Frontal cortex (tissue), 4 donors: ENCODE results near the gene ABCA2. TPM values are rescaled to one million over a fixed set of nuclear protein-coding genes. Genes with fewer than 3 reads are reported as not detected.

Experiments used
- DNase-seq, 2 donors: peaks; one replicate each; pipeline ENCODE4 v3.0.0; 2012; ENCODE audit warnings: low spot score in 2 of 2
- FAIRE-seq: peaks from 2 replicates; lab custom pipeline; 2012; peaks lifted over from hg19 to GRCh38; lab: Jason Lieb, UNC
- total RNA-seq: library from RNA; depleted of rRNA; stranded (reverse); fragments of >200 nt; gene quantifications from one replicate; pipeline ENCODE4 v1.2.3, GENCODE V29; 2014
- donor health status: control.
- donor health status: control.
- donor health status: control.

ABCA2 gene
- total RNA-seq, 1 donor from 2014 or later, result 20.8 TPM

DNA sequence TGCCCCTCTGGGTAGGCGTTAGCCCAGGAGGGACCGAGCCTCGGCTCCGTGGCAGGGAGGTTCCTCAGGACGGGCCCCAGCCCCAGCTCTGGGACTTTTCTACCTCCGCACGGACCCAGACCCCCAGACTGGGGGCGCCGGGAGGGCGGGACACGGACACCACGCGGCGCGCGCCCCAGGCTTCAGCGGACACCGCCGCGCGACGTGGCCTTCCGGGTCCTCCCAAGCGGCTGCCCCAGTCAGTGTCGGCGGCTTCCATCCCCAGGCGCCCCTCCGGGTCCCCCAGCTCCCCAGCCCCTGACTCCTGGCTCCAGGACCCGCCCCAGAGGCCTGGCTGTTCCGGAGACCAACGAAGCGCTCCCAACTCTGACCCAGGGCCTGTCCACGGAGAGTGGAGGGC, 42.2 kb downstream of the ABCA2 start:
- no peak for FAIRE-seq
- DNase-seq, result no peak

DNA sequence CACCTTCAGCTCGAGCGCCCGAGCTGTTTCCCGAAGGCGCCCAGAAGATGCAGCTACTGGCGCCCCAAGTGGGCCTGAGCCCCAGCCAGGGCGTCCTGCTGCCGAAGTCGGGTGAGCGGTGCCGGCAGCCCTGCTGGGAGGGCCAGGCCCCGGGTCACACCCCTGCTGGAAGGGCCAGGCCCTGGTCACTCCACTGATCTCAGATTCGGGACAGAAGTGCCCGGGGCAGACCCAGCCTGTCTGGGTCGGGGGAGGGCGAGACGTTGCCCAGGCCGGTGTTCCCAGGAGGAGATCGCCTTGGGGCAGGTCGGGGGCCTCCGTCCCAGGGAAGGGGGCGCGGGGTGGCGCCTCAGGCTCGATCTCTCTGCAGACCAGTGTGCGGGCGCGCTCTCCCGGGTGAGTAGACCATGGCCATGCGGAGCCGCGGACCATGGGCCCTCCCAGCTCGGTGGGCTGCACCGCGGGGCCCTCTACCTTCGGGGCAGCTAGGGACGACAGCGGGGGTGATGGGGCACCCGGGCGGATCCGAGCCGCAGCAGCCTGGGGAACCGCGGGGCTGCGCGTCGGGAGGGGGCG, 42.9 kb downstream of the ABCA2 start:
- FAIRE-seq (no peak), DNase-seq (no peak)

DNA sequence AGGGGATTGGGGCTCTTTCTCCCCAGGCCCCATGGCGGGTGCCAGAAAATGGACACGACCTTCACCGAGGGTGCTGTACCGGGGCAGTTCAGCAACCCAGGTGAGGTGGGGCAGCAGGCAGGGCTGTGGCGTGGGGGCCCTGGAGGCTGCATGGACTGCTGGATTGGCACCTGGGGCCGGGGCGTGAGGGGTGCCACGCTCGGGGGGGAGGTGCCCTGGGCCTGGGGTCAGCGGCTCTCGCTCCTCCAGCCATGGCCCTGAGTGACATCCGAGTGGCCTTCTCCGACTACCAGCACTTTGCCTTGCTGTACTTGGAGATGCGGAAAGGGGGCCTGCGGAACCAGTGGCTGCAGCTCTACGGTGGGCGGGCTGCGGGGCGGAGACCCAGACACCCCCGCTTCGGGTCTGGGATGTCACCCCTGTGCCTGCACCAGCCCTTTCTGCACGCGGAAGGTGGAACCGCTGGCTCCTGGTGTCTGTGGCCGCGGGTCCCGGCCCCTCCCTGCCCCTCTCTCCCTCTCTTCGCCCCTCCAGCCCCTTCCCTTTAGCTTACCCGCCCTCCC, 43.5 kb downstream of the ABCA2 start:
- FAIRE-seq, result no peak
- DNase-seq, result no peak

- DNase-seq (no peak), FAIRE-seq (no peak)
These were observed 44.3 kb downstream of the ABCA2 start for GRCh38 chr9:136983656-136984314.

DNA sequence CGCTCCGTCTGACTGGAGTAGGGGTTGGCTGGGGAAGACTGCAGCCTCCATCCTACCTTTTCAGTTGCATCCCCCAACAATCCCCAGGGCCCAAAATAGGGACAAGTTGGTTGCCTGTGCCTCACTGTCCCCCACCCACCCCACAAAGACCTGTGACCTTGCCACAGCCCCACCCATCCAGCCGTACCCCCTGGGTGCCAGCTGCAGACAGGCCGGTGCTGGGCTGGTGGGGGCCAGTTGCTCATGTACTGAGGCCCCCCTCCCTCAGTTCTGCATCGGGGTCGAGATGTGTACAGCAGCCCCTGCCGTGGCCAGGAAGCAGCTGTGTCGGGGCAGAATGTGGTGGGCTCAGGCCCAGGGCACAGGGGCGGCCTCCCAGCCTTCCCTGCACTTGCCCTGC, 44.9 kb downstream of the ABCA2 start:
- no peak for DNase-seq
- no peak for FAIRE-seq

GRCh38 chr9:136982232-136983051, 45.6 kb downstream of the ABCA2 start, which contains the start of gene LCNL1:
Gene LCNL1 (plus strand): TSS chr9:136982993. CDS start chr9:136983587, 594 bp downstream.
- FAIRE-seq, result no peak
- DNase-seq, result no peak

- DNase-seq, result peak in 1 of 2 donors; percentile 71
- FAIRE-seq, result no peak
These were observed 46.3 kb downstream of the ABCA2 start for GRCh38 chr9:136981588-136982231.

- no peak for DNase-seq
- FAIRE-seq, result no peak
These were observed 47.2 kb downstream of the ABCA2 start for GRCh38 chr9:136980669-136981478.

DNA sequence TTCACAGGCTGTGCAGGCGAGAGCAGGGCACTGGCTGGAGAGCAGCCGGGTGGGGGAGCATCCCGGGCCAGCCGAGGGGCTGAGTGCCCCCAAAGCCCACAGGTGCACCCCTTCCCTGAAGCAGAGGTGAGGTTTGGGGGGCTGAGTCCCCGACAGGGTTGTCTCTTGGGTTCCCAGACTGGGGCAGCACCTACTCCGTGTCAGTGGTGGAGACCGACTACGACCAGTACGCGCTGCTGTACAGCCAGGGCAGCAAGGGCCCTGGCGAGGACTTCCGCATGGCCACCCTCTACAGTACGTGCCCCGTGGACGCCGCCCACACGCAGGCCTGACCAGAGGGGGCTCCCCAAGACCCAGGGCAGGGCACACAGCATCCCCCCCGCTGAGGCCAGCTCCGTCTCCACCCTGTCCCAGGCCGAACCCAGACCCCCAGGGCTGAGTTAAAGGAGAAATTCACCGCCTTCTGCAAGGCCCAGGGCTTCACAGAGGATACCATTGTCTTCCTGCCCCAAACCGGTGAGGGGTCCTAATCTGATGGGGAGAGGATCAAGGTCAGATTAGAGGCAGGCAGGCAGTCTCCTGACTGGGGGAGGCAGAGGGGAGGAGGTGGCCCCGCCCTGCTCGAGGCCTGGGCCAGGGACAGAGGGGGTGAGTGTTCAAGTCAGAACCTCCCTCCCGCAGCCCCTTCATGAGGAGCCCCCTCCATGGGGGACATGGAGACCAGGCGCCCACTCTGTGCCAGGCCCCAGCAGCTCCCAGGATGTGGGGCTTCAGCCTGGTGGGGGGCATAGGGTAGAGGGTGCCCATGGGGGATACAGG, 48.1 kb downstream of the ABCA2 start:
- DNase-seq (no peak), FAIRE-seq (no peak)

DNA sequence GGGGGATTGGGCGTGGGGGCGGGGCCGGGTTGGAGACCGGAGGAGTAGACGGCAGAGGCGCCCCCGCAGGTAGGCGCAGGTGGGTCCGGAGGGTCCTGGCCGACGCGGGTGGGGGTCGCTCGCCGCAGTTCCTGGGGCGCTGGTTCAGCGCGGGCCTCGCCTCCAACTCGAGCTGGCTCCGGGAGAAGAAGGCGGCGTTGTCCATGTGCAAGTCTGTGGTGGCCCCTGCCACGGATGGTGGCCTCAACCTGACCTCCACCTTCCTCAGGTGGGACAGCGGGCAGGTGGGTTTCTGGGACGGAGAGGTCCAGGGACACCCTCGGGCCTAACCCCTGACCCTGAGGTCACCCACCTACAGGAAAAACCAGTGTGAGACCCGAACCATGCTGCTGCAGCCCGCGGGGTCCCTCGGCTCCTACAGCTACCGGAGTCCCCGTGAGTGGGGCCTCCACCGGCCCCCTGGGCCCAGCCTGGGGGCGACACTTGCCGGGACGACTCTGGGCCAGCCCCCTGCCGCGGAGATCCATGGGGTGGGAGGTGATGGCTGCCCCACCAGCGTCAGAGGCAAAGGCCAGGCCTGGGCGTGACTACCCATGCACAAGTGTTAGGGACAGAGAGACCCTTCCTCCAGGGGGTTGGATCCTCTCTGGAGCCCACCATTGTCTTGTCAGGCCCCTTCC, 49.0 kb downstream of the ABCA2 start:
- FAIRE-seq (no peak), DNase-seq (no peak)

DNA sequence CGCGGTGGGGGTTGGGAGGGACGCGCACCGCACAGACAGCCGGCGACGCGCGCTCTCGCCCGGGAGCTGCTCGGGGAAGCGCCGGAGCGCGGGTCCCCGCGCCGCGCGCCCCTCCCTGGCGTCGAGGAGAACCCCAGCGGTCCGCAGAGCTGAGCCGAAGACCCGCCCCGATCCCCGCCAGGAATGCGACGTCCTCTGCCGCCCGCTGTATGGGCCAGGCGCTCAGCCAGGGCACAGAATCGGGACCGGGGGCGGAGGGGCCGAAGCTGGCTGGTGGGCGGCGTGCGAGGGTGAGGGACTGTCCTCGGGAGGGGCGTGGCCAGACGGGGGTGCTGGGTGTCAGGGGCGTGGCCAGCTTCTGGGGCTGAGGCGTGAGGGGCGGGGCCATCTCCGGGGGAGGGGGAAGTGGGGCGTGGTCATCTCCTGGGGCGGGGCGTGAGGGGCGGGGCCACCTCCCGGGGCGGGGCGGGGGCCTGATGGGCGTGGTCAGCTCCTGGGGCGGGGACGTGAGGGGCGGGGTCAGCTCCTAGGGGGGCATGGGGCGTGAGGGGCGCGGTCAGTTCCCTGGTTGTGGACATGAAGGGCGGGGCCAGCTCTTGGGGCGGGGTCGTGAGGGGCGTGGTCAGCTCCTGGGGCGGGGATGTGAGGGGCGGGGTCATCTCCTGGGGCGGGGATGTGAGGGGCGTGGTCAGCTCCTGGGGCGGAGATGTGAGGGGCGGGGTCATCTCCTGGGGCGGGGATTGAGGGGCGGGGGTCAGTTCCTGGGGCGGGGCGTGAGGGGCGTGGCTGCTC, 49.8 kb downstream of the ABCA2 start:
- FAIRE-seq (no peak), DNase-seq (peak; percentile 96)

- DNase-seq (no peak), FAIRE-seq (no peak)
These were observed 50.4 kb downstream of the ABCA2 start for GRCh38 chr9:136977649-136978072.

DNA sequence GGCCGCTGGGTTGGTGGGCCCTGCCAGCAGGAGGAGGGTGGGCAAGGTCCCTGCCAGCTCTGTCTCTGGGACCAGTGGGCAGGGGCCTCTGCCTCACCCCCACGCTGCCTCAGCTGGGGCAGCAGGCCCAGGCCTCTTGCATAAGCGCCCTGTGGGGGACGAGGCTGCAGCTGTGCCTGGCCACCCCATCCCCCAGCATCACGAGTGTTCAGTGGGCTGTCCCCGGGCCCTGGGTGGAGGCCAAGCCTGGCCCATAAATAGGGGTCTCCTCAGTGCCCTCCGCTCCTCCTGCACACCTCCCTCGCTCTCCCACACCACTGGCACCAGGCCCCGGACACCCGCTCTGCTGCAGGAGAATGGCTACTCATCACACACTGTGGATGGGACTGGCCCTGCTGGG, 50.8 kb downstream of the ABCA2 start, which contains the start of gene PTGDS:
PTGDS (plus strand) TSS at position 282 of the 400 bp plus-strand sequence; CDS start at position 357, 75 bp downstream.
- FAIRE-seq (no peak), DNase-seq (peak; percentile 87 to 94)

DNA sequence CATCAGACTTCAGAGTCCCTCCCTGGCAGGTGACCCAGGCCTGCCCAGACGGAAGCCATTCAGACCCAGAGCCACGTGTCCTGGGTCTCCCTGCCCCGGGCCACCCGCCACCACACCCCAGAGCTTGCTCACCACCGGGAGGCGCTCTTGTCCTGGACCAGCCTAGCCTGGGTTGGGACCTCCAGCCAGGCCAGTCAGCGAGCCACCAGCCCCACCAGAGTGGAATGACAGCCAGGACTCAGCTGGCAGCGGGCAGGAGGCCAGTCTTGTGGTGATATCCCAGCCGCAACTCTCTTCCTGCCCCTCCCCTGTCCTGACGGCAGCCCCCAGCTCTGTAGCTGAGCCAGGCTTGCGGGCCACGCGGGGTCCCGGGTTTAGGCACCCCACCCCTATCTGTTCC, 52.4 kb downstream of the ABCA2 start:
- FAIRE-seq (no peak), DNase-seq (peak; percentile 74 to 80)

DNA sequence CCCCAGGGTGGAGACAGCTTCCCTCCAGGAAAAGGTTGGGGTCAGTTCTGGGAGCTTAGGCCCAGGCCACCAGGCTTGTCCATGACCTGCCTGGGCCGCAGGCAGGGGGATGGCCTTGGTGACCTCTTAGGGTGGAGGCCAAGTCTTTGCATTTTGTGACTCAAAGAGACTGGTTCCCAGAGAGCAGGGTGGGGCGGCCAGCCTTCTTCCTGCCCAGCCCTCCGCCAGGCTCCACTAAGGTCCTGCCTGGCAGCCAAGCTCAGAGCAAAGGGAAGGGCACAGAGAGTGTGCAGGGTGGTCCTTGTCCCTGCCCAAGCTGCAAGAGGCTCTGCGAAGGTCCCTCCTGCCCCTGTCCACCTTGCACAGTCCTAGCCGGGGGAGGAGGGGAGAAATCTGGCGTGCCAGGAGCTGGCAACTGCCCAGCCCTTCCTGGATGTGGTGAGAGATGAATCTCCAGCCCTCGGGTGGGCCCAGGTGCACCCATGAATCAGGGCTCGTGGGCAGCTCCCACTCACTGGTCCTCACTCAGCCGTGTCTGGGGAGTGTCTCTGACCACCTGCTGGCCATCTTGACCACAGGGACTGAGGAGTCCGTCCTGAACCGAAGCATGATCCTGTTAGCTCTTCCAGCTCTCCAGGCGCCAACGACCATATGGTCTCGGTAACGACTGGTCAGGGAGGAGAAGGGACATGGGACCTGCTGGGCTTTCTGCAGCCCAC, 53.1 kb downstream of the ABCA2 start:
- DNase-seq (no peak), FAIRE-seq (no peak)
